ENCODE results near the gene LMX1B.

Gene LMX1B

DNA sequence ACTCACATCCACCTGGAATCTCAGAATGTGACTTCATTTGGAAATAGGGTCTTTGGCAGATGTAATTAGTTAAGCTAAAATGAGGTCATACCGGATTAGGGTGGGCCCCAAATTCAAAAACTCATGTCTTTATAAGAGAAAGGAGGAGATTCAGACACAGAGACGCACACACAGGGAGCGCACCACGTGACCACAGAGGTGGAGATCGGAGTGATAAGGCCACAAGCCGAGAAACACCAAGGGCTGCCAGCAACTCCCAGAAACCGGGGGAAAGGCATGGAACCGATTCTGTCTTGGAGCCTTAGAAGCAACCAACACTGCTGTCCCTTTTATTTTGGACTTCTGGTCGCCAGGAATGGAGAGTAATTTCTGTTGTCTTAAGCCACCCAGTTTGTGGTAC is 31.8 kb upstream of the LMX1B start:
- ChIA-PET CTCF (no interaction called here), POLR2A (no interaction called here)
- Histone ChIP-seq H3K27me3 (replicated peaks in 2 of 5; ENCODE audit: control insufficient read depth in 4 of 5, insufficient read depth in 5 of 5, low read length in 4 of 5) (peaks cover 0 to 29% (median 16%) of the 10 kb centered on the region in 5 experiments), H3K4me1 (ENCODE audit: control extremely low read depth in 1 of 4, control insufficient read depth in 4 of 4, insufficient read depth in 4 of 4, low read length in 3 of 4) (no peaks in the 10 kb centered on the region), H3K9me3 (ENCODE audit: control extremely low read depth in 1 of 5, control insufficient read depth in 4 of 5, insufficient read depth in 2 of 5, low read depth in 1 of 5, low read length in 4 of 5) (no peaks in the 10 kb centered on the region), H3K4me3 (ENCODE audit: control insufficient read depth in 1 of 7, extremely low read depth in 1 of 7, insufficient read depth in 4 of 7, low read depth in 2 of 7, low read length in 6 of 7) (no peak overlapping the region), H3K27ac (ENCODE audit: insufficient read depth in 1 of 2, low read depth in 1 of 2, low read length in 2 of 2, poor library complexity in 1 of 2, severe bottlenecking in 2 of 2) (no peak overlapping the region), H3K36me3 (ENCODE audit: control insufficient read depth in 4 of 4, insufficient read depth in 4 of 4, low read length in 3 of 4) (no peaks in the 10 kb centered on the region)
- peak in 1 of 3 donors; percentile 15 for DNase-seq
- WGBS (ENCODE audit: insufficient coverage): 65% methylated on average over 9 of the region's 9 CpGs

- peaks cover 0 to 30% (median 15%) of the 10 kb centered on the region in 5 experiments for H3K27me3 ChIP-seq (replicated peaks in 2 of 5; ENCODE audit: control insufficient read depth in 4 of 5, insufficient read depth in 5 of 5, low read length in 4 of 5)
- CTCF ChIA-PET: interaction anchor here (0.7 to 0.9 kb wide), 2 partner anchors 13 to 22 kb away, joined by 3 read pairs; no protein-coding TSS in a partner anchor
Observed at GRCh38 chr9:126582427-126582826, 31.3 kb upstream of the LMX1B start.

DNA sequence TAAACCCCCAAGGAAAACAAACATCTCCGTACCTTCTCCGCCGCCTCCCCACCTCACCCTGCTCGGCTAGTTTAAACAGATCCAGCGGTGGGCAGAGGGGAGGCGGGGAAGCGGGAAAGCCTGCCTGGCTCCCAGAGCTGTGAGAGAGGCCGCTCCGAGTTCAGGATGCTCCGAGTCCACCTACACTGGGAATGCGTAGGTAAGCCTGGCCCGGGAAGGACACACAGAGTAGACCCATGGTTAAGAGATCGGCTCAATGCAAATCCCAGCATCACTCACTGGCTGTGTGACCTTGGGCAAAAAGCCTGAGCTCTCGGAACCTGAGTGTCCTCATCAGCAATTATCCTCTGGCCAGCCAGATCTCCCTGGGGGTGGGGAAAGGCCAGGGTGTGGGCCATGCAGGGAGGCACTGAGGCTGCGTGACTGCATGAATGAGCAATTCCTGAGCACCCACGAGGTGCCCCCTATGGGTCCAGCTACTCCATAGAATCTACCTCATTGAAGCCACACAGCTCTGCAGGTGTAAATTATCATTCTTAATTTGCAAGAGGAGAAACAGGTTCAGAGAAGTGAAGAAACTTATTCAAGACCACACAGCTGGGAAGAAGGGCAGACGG is 30.5 kb upstream of the LMX1B start:
- WGBS (ENCODE audit: insufficient coverage): 89% methylated on average over 15 of the region's 17 CpGs
- no peaks in the 10 kb centered on the region for H3K36me3 ChIP-seq (ENCODE audit: control insufficient read depth in 4 of 4, insufficient read depth in 4 of 4, low read length in 3 of 4)
- H3K4me3 ChIP-seq (ENCODE audit: control insufficient read depth in 1 of 7, extremely low read depth in 1 of 7, insufficient read depth in 4 of 7, low read depth in 2 of 7, low read length in 6 of 7): no peak overlapping the region

More at GRCh38 chr9:126582427-126582826, 31.3 kb upstream of the LMX1B start:
- no peaks in the 10 kb centered on the region for H3K4me1 ChIP-seq (ENCODE audit: control extremely low read depth in 1 of 4, control insufficient read depth in 4 of 4, insufficient read depth in 4 of 4, low read length in 3 of 4)
- no peaks in the 10 kb centered on the region for H3K9me3 ChIP-seq (ENCODE audit: control extremely low read depth in 1 of 5, control insufficient read depth in 4 of 5, insufficient read depth in 2 of 5, low read depth in 1 of 5, low read length in 4 of 5)
- no peaks in the 10 kb centered on the region for H3K36me3 ChIP-seq (ENCODE audit: control insufficient read depth in 4 of 4, insufficient read depth in 4 of 4, low read length in 3 of 4)
- 91% methylated on average over 7 of the region's 7 CpGs for WGBS (ENCODE audit: insufficient coverage)
- no peak for DNase-seq
- POLR2A ChIA-PET: no interaction called here
- H3K27ac ChIP-seq (ENCODE audit: insufficient read depth in 1 of 2, low read depth in 1 of 2, low read length in 2 of 2, poor library complexity in 1 of 2, severe bottlenecking in 2 of 2): no peak overlapping the region
- H3K4me3 ChIP-seq (ENCODE audit: control insufficient read depth in 1 of 7, extremely low read depth in 1 of 7, insufficient read depth in 4 of 7, low read depth in 2 of 7, low read length in 6 of 7): no peak overlapping the region

GRCh38 chr9:126584611-126585010 is 29.1 kb upstream of the LMX1B start:
- 100% methylated on average over 7 of the region's 7 CpGs for WGBS (ENCODE audit: insufficient coverage)
- H3K4me1 ChIP-seq (ENCODE audit: control extremely low read depth in 1 of 4, control insufficient read depth in 4 of 4, insufficient read depth in 4 of 4, low read length in 3 of 4): no peaks in the 10 kb centered on the region
- CTCF ChIA-PET: interaction anchor here (1.7 kb wide), 1 partner anchor 17 kb away, joined by 4 read pairs; no protein-coding TSS in a partner anchor

More for the DNA sequence above, 30.5 kb upstream of the LMX1B start:
- Histone ChIP-seq H3K27ac (ENCODE audit: insufficient read depth in 1 of 2, low read depth in 1 of 2, low read length in 2 of 2, poor library complexity in 1 of 2, severe bottlenecking in 2 of 2) (no peak overlapping the region), H3K27me3 (replicated peaks in 2 of 5; ENCODE audit: control insufficient read depth in 4 of 5, insufficient read depth in 5 of 5, low read length in 4 of 5) (peaks cover 0 to 38% (median 13%) of the 10 kb centered on the region in 5 experiments), H3K4me1 (ENCODE audit: control extremely low read depth in 1 of 4, control insufficient read depth in 4 of 4, insufficient read depth in 4 of 4, low read length in 3 of 4) (no peaks in the 10 kb centered on the region), H3K9me3 (ENCODE audit: control extremely low read depth in 1 of 5, control insufficient read depth in 4 of 5, insufficient read depth in 2 of 5, low read depth in 1 of 5, low read length in 4 of 5) (no peaks in the 10 kb centered on the region)
- POLR2A ChIA-PET: interaction anchor here (0.7 kb wide), 1 partner anchor 11 kb away, joined by 4 read pairs; no protein-coding TSS in a partner anchor
- no peak for DNase-seq
- CTCF ChIA-PET: interaction anchor here (0.7 to 1.2 kb wide), 3 partner anchors 14 to 23 kb away, joined by 3 read pairs; no protein-coding TSS in a partner anchor

DNA sequence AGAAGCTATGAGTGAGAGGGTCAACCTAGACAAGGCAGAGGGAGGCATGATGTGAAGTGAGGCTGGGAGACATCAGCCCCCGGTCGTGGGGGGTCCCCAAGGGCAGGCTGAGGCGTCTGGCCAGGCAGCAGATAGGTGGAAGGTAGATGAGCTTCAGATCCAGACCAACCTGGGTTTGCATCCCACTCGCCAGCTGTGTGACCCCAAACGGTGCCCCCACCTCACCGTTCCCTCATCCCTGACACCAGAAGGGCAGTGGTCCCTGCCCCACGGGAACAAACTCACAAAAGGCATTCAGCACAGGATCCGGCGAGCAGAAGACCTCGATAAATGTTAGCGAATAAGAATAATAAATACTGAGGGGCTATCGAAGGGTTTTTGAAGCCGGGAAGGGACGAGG is 27.5 kb upstream of the LMX1B start:
- Histone ChIP-seq H3K4me1 (ENCODE audit: control extremely low read depth in 1 of 4, control insufficient read depth in 4 of 4, insufficient read depth in 4 of 4, low read length in 3 of 4) (no peaks in the 10 kb centered on the region), H3K9me3 (ENCODE audit: control extremely low read depth in 1 of 5, control insufficient read depth in 4 of 5, insufficient read depth in 2 of 5, low read depth in 1 of 5, low read length in 4 of 5) (no peaks in the 10 kb centered on the region), H3K4me3 (ENCODE audit: control insufficient read depth in 1 of 7, extremely low read depth in 1 of 7, insufficient read depth in 4 of 7, low read depth in 2 of 7, low read length in 6 of 7) (no peak overlapping the region), H3K27ac (ENCODE audit: insufficient read depth in 1 of 2, low read depth in 1 of 2, low read length in 2 of 2, poor library complexity in 1 of 2, severe bottlenecking in 2 of 2) (no peak overlapping the region), H3K27me3 (replicated peaks in 2 of 5; ENCODE audit: control insufficient read depth in 4 of 5, insufficient read depth in 5 of 5, low read length in 4 of 5) (peaks cover 0 to 51% (median 10%) of the 10 kb centered on the region in 5 experiments), H3K36me3 (ENCODE audit: control insufficient read depth in 4 of 4, insufficient read depth in 4 of 4, low read length in 3 of 4) (no peaks in the 10 kb centered on the region)
- no peak for DNase-seq
- WGBS (ENCODE audit: insufficient coverage): 98% methylated on average over 14 of the region's 14 CpGs
- POLR2A ChIA-PET: no interaction called here
- CTCF ChIA-PET: interaction anchor here (1.1 to 1.7 kb wide), 2 partner anchors 11 to 19 kb away, joined by 3 to 4 read pairs; no protein-coding TSS in a partner anchor

More at GRCh38 chr9:126584611-126585010, 29.1 kb upstream of the LMX1B start:
- Histone ChIP-seq H3K9me3 (ENCODE audit: control extremely low read depth in 1 of 5, control insufficient read depth in 4 of 5, insufficient read depth in 2 of 5, low read depth in 1 of 5, low read length in 4 of 5) (no peaks in the 10 kb centered on the region), H3K27me3 (replicated peaks in 2 of 5; ENCODE audit: control insufficient read depth in 4 of 5, insufficient read depth in 5 of 5, low read length in 4 of 5) (peaks cover 0 to 44% (median 10%) of the 10 kb centered on the region in 5 experiments), H3K4me3 (ENCODE audit: control insufficient read depth in 1 of 7, extremely low read depth in 1 of 7, insufficient read depth in 4 of 7, low read depth in 2 of 7, low read length in 6 of 7) (no peak overlapping the region), H3K36me3 (ENCODE audit: control insufficient read depth in 4 of 4, insufficient read depth in 4 of 4, low read length in 3 of 4) (no peaks in the 10 kb centered on the region), H3K27ac (ENCODE audit: insufficient read depth in 1 of 2, low read depth in 1 of 2, low read length in 2 of 2, poor library complexity in 1 of 2, severe bottlenecking in 2 of 2) (no peak overlapping the region)
- DNase-seq: no peak
- POLR2A ChIA-PET: no interaction called here

- no peaks in the 10 kb centered on the region for H3K36me3 ChIP-seq (ENCODE audit: control insufficient read depth in 4 of 4, insufficient read depth in 4 of 4, low read length in 3 of 4)
- peak in 2 of 3 donors; percentile 22 to 34 for DNase-seq
- no peaks in the 10 kb centered on the region for H3K4me1 ChIP-seq (ENCODE audit: control extremely low read depth in 1 of 4, control insufficient read depth in 4 of 4, insufficient read depth in 4 of 4, low read length in 3 of 4)
- no peaks in the 10 kb centered on the region for H3K9me3 ChIP-seq (ENCODE audit: control extremely low read depth in 1 of 5, control insufficient read depth in 4 of 5, insufficient read depth in 2 of 5, low read depth in 1 of 5, low read length in 4 of 5)
- POLR2A ChIA-PET: no interaction called here
- CTCF ChIA-PET: interaction anchor here (1.5 kb wide), 2 partner anchors 21 to 88 kb away, joined by 3 read pairs; no protein-coding TSS in a partner anchor
- no peak overlapping the region for H3K27ac ChIP-seq (ENCODE audit: insufficient read depth in 1 of 2, low read depth in 1 of 2, low read length in 2 of 2, poor library complexity in 1 of 2, severe bottlenecking in 2 of 2)
- H3K27me3 ChIP-seq (replicated peaks in 2 of 5; ENCODE audit: control insufficient read depth in 4 of 5, insufficient read depth in 5 of 5, low read length in 4 of 5): peaks cover 0 to 55% (median 16%) of the 10 kb centered on the region in 5 experiments
- H3K4me3 ChIP-seq (ENCODE audit: control insufficient read depth in 1 of 7, extremely low read depth in 1 of 7, insufficient read depth in 4 of 7, low read depth in 2 of 7, low read length in 6 of 7): no peak overlapping the region
- 85% methylated on average over 12 of the region's 20 CpGs for WGBS (ENCODE audit: insufficient coverage)
Observed at GRCh38 chr9:126587187-126588185, 26.2 kb upstream of the LMX1B start.

Data from common myeloid progenitor, CD34-positive (primary cell).